ENCODE measurements around the gene GPR161. TPM values are rescaled to one million over a fixed set of nuclear protein-coding genes. Genes with fewer than 3 reads are reported as not detected.

The GPR161 gene
- total and polyA plus RNA-seq, 9 of the 15 experiments (the other 6 are each of a cell fraction or from before 2014, with no cell fraction given): 0.15 to 2.4 (median 0.76) TPM

GRCh38 chr1:168161459-168161858 is 24.7 kb upstream of the GPR161 start (continued):
- TF ChIP-seq BACH1 (tag; IDR thresholded peaks at IDR 0.05) (no peak), RFX7 (CRISPR knock-in tag; IDR thresholded peaks at IDR 0.05) (no peak), TAF15 (IDR thresholded peaks at IDR 0.05; ENCODE audit: low read depth, low read length) (no peak), HNRNPLL (IDR thresholded peaks at IDR 0.05; ENCODE audit: low read depth, low read length, poor library complexity, severe bottlenecking) (no peak), ZNF347 (CRISPR knock-in tag; IDR thresholded peaks at IDR 0.05; ENCODE audit: low read depth) (no peak), ZBTB33 (CRISPR knock-in tag; IDR thresholded peaks at IDR 0.05) (no peak), ZZZ3 (IDR thresholded peaks at IDR 0.05) (no peak), ARID4B (CRISPR knock-in tag; IDR thresholded peaks at IDR 0.05) (no peak), MLX (CRISPR knock-in tag; conservative IDR thresholded peaks at IDR 0.05) (no peak), RFX5 (IDR thresholded peaks at IDR 0.05; ENCODE audit: low read depth, low read length) (no peak), NRF1 (conservative IDR thresholded peaks at IDR 0.05 in 1 of 2, IDR thresholded peaks at IDR 0.05 in 1 of 2) (peak; percentile 29 to 56; a peak in 3 of 4 replicates), MITF (IDR thresholded peaks at IDR 0.05) (no peak), CBX3 (IDR thresholded peaks at IDR 0.05; ENCODE audit: borderline replicate concordance in 1 of 2, low read length in 2 of 2) (peak in 1 of 2 experiments; percentile 78; a peak in 1 of 3 replicates), SP2 (IDR thresholded peaks at IDR 0.05; ENCODE audit: extremely low read depth, low read depth, low read length, poor library complexity, severe bottlenecking) (no peak), HBP1 (CRISPR knock-in tag; IDR thresholded peaks at IDR 0.05) (no peak), L3MBTL2 (IDR thresholded peaks at IDR 0.05) (0 out of 2 replicates have a peak, but pooled peaks have one; percentile 19), GABPB2 (CRISPR knock-in tag; conservative IDR thresholded peaks at IDR 0.05) (no peak), MEF2A (IDR thresholded peaks at IDR 0.05; ENCODE audit: control insufficient read depth, low read depth, low read length) (no peak), ZNF224 (CRISPR knock-in tag; IDR thresholded peaks at IDR 0.05) (no peak)

All from K562 (cell line).